ENCODE measurements around the gene SLC4A1AP.
"Not testable (repeated sequence)": the region's sequence is repeated elsewhere in the genome, so short reads cannot be mapped to it uniquely, and the experiment has no call there.

SLC4A1AP gene

GRCh38 chr2:27652790-27653189 is 10.9 kb upstream of the SLC4A1AP start:
- DNase-seq (ENCODE audit: low read depth) = no peak

- no peak for DNase-seq (ENCODE audit: low read depth)
These were observed 10.3 kb upstream of the SLC4A1AP start for GRCh38 chr2:27653397-27653796.

DNA sequence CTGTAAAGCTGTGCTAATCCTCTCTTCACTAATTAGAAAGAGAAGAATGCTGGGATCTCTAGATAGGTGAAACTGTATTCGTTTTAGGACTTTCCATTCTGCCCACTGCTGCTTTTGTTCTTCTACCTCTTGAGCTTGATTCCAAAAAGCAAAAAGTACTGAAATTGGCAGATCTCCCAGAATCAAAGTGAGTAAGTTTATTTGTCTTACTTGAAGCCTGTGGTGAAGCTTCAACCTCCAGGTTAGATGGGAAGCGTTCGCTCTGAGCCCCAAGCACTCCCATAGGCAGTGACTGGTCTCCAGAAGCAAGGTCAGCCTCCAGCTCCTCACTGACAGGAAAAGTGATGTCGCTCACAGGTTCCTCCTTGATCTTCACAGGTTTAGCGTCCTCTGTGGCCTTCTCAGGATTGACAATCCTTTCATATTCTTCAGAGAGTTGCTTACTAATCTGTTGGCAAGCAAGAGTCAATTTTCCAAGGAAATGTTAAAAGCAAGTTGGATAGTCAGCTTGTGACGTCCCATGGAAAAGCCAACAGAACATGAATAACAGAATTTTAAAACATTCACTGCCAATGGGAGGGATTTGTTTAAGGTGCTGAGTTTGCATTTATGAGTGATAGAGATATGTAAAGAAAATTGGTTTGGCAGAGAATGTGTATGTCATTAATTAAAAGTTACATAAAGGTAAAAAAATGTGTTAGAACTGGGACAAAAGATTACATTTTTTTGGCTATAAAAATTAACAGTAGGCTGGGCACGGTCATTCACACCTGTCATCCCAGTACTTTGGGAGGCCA is 8.3 kb upstream of the SLC4A1AP start:
- peak; percentile 8 for DNase-seq (ENCODE audit: low read depth)

DNA sequence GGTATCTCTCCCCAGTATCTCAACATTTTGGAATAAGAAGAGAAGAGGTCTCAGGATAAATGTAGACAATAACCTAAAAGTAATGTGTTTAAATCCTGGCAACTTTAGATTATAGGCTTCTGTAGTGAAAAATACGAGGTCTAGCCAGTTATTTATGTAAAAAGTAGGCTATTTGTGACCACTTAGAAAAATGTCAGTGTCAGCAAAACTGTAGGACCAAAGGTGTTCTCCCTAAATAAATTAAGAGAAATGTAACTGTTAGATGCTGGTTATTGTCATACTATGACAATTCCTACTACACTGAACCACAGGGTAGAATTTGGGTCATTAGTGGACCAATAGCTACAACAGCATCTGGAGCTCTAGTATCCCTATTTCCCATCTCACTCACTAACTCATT is 2.3 kb upstream of the SLC4A1AP start:
- DNase-seq (ENCODE audit: low read depth) = no peak

DNA sequence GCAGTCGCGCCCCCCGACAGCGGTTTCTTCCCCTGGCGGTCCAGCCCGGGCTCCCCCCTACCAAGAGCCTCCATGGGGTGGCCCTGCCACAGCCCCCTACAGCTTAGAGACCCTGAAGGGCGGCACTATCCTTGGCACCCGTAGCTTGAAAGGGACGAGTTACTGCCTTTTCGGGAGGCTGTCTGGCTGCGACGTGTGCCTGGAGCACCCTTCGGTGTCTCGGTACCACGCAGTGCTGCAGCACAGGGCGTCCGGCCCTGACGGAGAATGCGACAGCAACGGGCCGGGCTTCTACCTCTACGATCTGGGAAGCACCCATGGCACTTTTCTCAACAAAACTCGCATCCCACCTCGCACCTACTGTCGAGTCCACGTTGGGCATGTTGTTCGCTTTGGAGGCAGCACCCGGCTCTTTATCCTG is 475 bp downstream of the SLC4A1AP start:
- no peak for DNase-seq (ENCODE audit: low read depth)

DNA sequence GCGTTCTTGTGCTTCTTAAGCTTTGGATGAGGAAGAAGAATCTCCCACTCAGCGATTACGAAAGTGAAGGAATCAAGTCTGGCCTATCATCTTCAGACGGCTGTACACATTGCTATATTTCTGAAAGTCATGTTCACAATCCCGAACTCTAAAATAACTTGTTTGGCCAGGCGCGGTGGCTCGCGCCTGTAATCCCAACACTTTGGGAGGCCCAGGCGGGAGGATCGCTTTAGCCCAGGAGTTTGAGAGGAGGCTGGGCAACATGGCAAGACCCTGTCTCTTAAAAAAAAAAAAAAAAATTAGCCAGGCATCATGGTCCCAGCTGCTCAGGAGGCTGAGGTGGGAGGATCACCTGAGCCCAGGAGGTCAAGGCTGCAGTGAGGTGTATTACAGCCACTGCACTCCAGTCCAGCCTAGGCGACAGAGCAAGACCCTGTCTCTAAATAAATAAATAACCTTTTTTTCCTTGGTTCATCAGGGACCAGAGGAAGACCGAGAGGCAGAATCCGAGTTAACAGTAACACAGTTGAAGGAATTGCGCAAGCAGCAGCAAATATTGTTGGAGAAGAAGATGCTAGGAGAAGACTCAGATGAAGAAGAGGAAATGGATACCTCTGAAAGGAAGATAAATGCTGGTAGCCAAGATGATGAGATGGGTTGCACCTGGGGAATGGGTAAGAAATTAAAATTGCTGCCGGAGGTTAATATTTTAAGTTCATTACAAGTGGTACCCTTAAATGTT is 1.1 kb downstream of the SLC4A1AP start:
- DNase-seq (ENCODE audit: low read depth) = no peak

- no peak for DNase-seq (ENCODE audit: low read depth)
These were observed 3.8 kb downstream of the SLC4A1AP start for GRCh38 chr2:27667446-27667845.

- DNase-seq (ENCODE audit: low read depth) = no peak
These were observed 7.5 kb downstream of the SLC4A1AP start for GRCh38 chr2:27671235-27671634.

GRCh38 chr2:27672723-27673486 is 9.2 kb downstream of the SLC4A1AP start:
- DNase-seq (ENCODE audit: low read depth) = no peak

- no peak for DNase-seq (ENCODE audit: low read depth)
These were observed 16.9 kb downstream of the SLC4A1AP start for GRCh38 chr2:27680571-27680970.

DNA sequence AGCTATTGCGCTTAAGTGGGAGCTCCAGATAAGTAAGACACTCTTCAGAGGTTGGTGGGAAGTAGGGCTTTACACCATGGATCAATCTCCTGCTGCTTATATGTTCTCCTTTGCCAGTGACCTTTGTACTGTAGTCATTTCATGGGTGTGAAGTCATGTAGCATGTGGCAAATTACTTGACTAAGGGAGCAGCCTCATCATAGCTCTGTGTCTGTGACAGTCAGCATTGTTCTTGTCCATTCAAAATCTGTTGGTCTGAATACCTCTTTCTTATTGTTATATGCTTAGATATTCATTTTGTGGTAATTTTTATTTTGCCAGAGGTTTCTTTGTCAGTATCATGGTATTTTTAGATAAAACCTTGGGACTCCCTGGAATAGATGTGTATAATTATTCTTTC is 18.2 kb downstream of the SLC4A1AP start:
- peak; percentile 9 for DNase-seq (ENCODE audit: low read depth)

GRCh38 chr2:27682334-27682771 is 18.7 kb downstream of the SLC4A1AP start:
- peak; percentile 59 for DNase-seq (ENCODE audit: low read depth)

GRCh38 chr2:27683390-27684071 is 19.8 kb downstream of the SLC4A1AP start:
- DNase-seq (ENCODE audit: low read depth) = peak; percentile 82

DNA sequence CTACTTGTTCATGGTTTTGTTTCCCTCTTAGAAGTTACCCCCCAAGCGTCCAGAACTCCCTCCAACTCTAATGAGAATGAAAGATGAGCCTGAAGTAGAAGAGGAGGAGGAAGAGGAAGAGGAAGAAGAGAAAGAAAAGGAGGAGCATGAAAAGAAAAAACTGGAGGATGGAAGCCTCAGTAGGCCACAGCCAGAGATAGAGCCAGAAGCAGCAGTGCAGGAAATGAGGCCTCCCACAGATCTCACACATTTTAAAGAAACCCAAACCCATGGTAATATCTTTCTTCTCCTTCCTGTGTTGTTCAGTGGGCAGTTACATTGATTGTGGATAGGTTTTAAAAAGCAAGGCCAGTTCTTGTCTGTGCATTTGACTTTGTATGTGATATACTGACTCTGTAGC is 21.3 kb downstream of the SLC4A1AP start:
- DNase-seq (ENCODE audit: low read depth) = not testable (repeated sequence)

GRCh38 chr2:27685577-27685976 is 21.9 kb downstream of the SLC4A1AP start:
- DNase-seq (ENCODE audit: low read depth) = no peak

DNA sequence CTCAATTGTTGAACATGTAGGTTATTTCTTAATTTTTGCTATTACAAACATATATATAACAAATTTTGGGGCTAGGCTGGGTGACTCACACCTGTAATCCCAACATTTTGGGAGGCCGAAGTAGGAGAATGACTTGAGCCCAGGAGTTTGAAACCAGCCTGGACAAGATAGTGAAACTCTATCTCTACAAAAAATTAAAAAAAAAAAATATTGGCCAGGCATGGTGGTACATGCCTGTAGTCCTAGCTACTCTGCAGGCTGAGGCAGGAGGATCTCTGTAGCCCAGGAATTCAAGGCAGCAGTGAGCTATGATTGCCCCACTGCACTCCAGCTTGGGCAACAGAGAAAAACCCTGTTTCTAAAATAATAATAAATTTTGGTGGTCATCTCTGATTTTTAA is 23.5 kb downstream of the SLC4A1AP start:
- no peak for DNase-seq (ENCODE audit: low read depth)

GRCh38 chr2:27689424-27689823 is 25.7 kb downstream of the SLC4A1AP start:
- DNase-seq (ENCODE audit: low read depth) = no peak

- DNase-seq (ENCODE audit: low read depth) = no peak
These were observed 26.4 kb downstream of the SLC4A1AP start for GRCh38 chr2:27690052-27690451.

- DNase-seq (ENCODE audit: low read depth) = no peak
These were observed 34.0 kb downstream of the SLC4A1AP start for GRCh38 chr2:27697660-27698059.

DNA sequence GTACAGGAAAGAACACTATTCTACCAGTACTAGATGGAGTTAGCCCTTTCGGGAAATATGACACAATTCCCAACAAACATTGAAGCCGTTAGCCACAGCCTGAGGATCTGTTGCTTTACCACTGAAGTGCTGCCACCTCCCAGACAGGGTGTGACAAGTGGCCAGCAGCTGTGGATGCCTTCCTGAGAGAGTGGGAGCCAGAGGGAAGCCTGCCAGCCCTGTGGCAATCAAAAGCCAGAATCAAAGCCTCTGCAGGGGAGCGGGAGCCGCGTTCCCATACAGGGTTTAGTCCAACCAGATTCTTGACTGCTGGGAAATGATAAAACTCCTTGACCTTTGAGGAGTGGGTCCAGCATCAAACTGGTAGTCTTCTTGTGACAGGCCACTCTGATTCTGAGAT is 38.0 kb downstream of the SLC4A1AP start:
- DNase-seq (ENCODE audit: low read depth) = no peak

DNA sequence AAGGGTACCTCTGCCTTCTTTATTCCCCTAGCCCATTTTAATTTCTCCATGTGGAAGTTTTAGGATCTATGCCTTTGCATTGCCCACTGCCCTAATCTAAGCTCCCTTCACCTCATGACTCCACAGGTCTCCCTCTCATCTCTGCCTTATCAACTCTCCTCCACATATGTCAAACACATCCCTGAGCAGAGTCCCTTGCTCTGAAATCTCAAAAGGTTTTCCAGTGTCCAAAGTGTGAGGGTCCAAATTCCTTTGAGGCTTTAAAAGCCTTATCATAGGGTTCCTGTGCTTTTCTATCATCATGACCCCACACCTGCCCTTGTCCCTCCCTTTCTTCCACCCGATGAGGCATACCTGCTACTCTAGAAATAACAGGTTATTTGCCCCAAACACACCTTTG is 38.6 kb downstream of the SLC4A1AP start:
- DNase-seq (ENCODE audit: low read depth) = no peak

Data from fibroblast of the conjunctiva (primary cell).